Jurkat, Clone E6-1 (cell line): ENCODE data around the gene TIMM17B.

Experiments
- DNase-seq: peaks from one replicate; pipeline ENCODE4 v3.0.0-alpha.2; 2011; ENCODE audit warnings: low read depth, low spot score
- H3K4me3 ChIP-seq: 2 replicates; pipeline ENCODE4 v1.5.1; 2011; ENCODE audit warnings: mild to moderate bottlenecking, low read length, control low read depth, moderate library complexity

The TIMM17B gene

DNA sequence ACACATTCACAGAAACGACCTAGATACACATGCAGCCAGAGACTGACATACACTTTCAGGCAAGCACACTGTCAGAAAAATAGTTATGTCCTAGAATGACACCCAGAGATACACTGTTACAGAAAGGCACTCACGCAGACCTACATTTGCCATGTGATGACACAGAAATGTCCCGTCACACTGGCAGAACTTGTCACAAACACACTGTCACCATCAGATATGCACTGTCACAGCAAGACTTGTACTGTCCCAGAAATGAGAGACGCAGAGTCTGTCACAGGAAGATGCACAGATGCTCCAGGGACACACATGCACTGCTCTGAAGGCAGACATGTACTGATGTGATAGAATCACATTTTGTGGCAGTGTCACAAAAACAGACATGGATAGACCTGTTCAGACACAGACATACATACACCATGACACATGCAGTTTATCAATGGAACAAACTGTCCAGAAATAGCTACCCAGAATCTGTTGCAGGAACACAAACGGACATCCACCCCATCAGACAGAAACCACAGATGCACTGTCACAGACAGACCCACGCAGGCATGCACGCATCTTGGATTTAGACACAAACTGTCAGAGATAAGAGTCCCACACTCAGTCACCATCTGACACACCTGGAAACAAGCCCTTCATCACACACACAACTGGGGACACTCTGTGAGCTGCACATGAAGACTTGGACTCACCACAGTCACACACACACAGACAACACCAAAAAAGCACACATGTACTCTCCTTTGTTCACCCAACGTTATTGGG lies 22.6 kb upstream of the TIMM17B start:
- no peak overlapping the region for H3K4me3 ChIP-seq
- no peak for DNase-seq

DNA sequence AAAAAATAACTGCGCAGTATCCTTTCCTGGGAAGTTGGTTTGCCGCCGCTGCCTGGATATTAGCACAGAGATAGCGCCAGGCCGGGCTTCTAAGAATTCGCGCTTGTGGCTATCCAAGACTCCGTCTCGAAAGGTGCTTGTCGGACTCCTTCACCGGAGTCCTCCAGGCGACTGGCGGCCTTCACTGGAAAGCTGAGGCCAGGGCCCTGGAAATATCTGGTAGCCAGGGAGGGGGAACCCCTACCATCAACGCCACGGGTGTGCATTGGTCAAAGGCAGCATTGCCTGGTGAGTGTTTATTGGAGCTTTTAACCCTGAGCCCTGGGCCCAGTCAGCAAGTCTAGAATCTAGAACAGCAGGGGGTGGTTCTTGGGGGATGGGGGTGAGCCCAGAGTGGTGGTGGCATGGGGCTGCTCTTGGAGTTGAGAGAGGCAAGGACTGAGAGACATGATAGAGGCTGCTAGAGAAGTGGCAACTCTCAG lies 21.8 kb upstream of the TIMM17B start:
- H3K4me3 ChIP-seq: peak overlapping the region; percentile 38
- DNase-seq: no peak

DNA sequence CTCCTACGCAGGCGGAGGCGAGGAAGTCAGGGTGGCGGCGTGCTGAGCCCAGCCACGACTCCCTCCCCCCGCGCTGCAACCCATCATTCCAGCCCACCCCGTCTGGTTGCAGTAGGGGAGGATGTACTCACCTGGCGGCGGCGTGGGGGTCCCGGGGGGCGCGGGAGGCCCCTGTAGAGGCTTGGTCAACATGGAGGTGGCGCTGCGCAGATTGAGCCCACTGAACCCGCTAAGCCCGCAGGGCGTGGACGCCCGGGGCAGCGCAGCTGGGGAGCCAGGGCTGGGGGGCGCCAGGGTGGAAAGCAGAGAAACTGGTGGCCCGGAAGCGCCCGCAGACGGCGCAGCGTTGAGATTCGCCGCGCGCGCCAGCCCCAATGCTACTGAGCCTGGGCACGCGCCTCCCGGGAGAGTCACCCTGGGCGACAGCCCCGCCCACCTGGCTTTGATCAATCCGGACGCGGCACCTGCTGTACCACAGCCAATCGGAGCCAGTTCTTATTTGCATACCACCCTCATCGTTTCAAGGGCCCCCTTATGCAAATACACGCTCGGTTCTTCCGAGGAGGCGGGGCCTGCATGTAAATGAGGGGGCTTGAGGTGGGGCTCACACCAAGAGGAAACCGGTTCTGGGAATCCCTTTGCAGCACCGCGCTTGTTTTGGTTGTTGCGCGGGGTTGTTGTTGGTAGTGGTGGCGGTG lies 21.2 kb upstream of the TIMM17B start, which contains the start of gene PIM2:
Gene PIM2, minus strand, starts transcription at position 382 of the 698 bp plus-strand sequence. Its CDS starts 190 bp downstream, at position 192.
- peak; percentile 95 for DNase-seq
- H3K4me3 ChIP-seq: peak within 1 kb of the TSS; percentile 63

DNA sequence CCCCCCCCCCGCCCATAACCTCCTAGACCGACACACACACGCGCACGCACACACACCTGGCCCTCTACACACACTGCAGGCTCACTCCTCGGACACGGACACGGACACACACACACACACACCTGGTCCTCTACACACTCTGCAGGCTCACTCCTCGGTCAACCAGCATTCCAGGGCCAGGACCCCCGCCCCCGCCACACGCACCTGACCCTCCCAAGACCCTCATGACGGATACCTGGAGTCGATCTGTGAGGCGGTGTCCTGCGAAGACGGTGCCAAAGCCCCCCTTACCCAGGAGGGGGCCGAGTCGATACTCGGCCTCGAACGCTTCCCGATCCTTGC lies 20.7 kb upstream of the TIMM17B start:
- peak overlapping the region; percentile 63 for H3K4me3 ChIP-seq
- DNase-seq: no peak

DNA sequence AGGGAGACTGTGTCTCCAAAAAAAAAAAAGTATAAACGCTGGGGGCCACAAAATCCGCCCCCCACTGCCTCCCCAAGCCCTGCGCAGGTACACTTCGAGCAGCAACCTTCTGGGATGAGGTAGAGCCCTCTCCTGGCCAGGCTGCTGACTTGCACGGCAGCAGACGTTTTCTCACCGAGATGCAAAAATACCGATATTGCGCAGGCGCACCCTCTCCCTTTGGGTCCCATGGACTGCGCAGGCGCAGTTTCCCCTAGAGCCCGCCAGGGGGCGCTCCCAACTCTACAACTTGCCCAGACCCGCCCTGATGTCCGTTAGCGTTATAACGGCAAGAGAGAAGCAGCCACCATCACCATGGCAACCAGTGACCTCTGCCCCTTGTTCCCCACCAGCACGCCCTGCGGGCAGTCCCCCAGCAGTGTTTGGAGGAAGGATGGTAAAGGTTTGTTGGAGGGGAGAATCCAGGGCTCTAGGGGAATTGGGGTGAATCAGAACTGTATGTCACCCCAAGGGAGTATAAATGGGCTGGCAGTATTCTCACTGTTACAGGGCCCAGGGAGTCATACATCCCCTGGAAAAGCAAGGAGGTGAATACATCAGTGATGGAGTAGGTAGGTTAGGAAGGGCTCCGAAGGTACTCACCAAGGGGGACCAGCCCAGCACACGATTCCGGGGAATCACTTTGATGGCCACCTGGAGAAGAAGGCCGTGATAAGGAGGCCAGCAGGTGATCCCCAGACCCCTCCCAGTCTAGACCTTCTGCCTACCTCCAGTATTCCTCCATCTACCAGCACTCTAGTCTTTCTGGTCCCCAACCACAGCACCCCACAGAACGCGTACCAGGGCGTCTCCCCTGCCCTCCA lies 19.8 kb upstream of the TIMM17B start:
- peak; percentile 85 for DNase-seq
- peak overlapping the region; percentile 63 for H3K4me3 ChIP-seq

- no peak overlapping the region for H3K4me3 ChIP-seq
These were observed 17.3 kb upstream of the TIMM17B start for GRCh38 chrX:48914593-48915493.

GRCh38 chrX:48913605-48914366 lies 16.2 kb upstream of the TIMM17B start:
- DNase-seq: no peak
- H3K4me3 ChIP-seq: no peak overlapping the region

More at GRCh38 chrX:48914593-48915493, 17.3 kb upstream of the TIMM17B start:
- no peak for DNase-seq

DNA sequence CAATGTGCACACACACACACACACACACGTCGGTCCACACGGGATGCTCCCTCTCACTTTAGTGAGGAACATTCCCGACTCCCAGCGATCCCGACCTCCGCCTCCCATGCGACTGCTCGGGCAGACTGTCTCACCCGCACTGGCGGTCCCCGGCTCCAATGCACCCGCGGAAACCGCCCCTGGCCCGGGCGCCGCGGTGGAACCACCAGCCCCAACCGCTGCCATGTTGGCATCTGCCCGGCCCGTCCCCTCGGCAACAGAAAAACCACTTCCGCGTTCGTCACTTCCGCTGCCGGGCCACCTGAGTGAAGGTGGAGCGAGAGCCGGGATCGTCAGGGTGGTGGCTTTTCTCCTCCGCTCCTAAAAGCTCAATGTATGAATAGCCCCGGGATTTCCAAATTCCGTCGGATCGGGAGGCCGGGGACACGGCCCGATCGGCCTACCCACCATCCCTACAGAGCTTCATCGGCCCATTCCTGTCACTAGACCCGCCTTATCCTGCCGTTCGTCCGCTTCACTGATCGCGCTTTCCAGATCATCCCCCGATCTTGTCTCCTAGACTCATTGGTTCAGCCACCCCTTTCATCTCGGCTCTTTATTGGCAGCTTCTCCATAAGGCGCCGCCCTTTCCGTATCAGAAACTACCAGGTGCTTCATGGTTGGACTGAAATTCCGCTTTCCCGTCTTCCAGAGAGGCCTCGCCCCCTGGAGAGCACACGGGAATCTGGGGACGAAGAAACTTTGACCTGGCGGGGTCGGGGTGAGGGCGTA lies 14.0 kb upstream of the TIMM17B start, which contains the start of gene SLC35A2:
Gene SLC35A2, minus strand, starts transcription at position 235 of the 771 bp plus-strand sequence. Its CDS starts 10 bp downstream, at position 225.
- DNase-seq: peak; percentile 76
- H3K4me3 ChIP-seq: peak within 1 kb of the TSS; percentile 70

GRCh38 chrX:48910926-48911411 lies 13.4 kb upstream of the TIMM17B start:
- no peak for DNase-seq
- peak overlapping the region; percentile 70 for H3K4me3 ChIP-seq

DNA sequence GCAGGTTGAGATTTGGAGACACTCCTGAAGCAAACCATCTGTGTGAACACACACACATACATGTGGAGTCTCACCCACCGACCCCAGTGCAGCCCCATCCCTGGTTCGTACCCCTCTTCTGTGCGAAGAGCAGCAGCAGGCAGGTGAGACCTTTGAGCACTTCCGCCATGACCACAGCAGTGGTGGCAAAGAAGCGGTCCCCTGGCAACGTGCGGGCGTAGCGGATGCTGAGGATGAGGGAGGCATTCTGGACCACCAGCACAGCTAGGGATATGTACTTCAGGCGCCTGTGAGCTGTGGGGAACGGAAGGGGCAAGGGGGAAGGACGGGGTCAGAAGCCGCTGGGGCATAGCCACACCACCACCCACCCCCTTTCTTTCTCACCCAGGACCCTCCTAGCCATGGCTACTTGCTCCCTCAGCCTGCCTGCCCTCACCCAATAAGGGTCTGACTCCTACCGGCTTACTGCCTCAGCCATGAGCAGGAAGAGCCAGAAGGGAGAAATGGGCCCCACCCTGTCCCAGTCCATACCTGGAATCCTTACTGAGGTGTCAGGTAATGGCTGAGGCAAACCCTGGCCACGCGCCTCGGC lies 12.2 kb upstream of the TIMM17B start:
- no peak for DNase-seq

DNA sequence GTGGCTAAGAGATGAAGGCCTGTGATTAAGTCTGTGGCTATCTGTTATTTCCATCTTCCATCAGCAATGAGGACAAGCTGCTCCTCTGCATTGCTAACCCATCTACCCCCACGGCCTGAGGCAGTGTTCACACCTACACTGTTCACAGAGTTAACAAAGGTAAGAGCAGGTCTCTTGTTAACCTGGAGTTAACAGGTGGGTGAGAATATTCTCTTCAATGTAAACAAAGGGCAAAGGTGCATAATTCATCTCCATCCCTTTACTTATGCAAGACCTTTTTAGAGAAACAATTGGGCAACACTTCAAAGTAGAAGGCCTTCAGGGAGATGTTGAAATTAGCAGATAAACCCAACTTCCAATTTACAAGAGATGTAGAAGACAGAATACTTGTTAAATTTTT lies 11.0 kb upstream of the TIMM17B start:
- no peak overlapping the region for H3K4me3 ChIP-seq
- no peak for DNase-seq

More for the DNA sequence above, 12.2 kb upstream of the TIMM17B start:
- no peak overlapping the region for H3K4me3 ChIP-seq

- no peak overlapping the region for H3K4me3 ChIP-seq
- no peak for DNase-seq
These were observed 7.7 kb upstream of the TIMM17B start for GRCh38 chrX:48905090-48905790.

GRCh38 chrX:48904626-48905025 lies 7.1 kb upstream of the TIMM17B start:
- no peak for DNase-seq
- no peak overlapping the region for H3K4me3 ChIP-seq

DNA sequence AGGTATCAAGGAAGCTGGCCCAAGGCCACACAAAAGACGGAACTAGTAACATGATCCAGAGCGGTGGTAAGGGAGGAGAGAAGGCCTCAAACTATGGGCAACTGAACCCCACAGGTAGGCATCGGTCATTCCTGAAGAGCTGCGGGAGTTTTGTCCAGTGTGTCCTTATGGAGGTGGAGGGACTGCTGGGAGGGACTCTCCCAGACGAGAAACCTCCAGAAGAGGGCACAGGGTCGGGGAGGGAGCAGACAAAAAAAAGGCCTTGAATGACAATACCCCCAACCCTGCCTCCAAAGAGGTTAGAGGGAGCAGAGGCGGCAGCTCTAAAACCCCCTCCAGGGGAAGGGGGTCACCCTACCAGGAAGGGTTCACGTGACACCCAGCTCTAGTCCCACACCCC lies 6.6 kb upstream of the TIMM17B start:
- DNase-seq: no peak
- H3K4me3 ChIP-seq: no peak overlapping the region

DNA sequence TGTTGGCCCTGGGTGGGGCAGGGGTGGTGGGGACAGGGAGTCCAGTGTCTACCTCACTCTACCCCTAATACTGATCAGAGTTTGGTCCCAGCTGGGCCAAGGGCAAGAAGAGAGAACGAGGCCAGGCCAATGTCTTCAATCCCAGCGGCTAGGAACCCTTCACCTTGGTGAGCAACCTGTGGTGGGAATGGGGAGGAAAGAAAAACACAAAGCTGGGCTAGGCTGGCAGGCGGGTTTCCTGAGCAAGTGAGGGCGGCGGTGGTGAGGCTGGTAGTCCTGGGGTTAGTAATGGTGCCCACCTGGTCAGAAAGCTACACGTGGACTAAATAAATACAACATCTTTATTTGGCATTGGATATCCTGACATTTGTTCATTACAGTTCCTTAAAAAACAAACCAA lies 5.7 kb upstream of the TIMM17B start:
- no peak overlapping the region for H3K4me3 ChIP-seq

GRCh38 chrX:48902776-48903175 lies 5.2 kb upstream of the TIMM17B start:
- H3K4me3 ChIP-seq: no peak overlapping the region
- DNase-seq: no peak

More for the DNA sequence above, 5.7 kb upstream of the TIMM17B start:
- DNase-seq: no peak
